GM19455 (cell line): ENCODE results near the gene RAB33B.

ENCODE experiments used
- ATAC-seq: cut with Tn5 transposase; IDR thresholded peaks from one replicate; pipeline ENCODE4 v1.9.1; 2021; ENCODE audit not compliant: unreplicated experiment

The RAB33B gene

DNA sequence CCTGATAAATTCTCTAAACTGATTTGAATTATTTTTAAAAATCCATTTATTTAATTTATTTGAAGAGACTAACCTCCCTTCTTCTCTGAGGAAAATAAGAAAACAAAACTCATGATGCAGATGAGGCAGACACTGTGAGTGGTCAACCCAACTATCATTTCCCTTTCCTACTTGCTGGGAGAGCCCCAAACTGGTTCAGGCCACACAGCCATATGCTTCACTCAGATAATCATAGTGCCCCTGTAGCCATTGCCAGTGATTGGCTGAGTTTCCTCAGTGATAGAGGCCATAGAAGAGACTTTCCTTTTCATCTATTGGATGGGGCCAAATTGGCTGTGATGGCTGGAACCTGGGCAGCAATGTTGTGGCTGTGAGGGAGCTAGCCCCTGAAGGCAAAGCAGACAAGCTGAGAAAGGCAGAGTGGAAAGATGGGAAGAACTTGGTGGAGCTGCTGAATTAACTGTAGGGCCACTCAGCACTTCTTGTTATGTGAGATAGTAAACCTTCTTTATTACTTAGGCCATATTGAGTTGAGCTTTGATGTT, 49.8 kb downstream of the RAB33B start:
- ATAC-seq, result no peak

DNA sequence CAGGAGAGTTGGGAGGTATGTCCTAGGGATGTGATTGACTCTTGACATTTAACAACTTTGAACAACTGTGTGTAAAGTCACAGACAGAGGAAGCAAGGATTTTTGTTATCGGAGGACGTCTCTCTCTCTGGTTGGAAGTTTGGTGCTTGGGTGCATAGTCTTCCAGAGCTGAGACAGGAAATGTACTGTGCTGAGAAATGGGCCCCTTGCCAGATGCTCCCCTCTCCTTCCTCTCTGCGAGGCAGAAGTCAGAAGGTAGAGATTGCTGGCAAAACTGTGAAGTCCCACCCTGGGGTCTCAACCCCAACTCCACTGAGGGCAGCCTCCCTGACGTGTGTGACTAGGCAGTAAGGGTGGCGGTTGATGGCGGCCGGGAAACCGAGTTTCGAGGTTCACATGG, 52.9 kb downstream of the RAB33B start:
- ATAC-seq, result no peak

DNA sequence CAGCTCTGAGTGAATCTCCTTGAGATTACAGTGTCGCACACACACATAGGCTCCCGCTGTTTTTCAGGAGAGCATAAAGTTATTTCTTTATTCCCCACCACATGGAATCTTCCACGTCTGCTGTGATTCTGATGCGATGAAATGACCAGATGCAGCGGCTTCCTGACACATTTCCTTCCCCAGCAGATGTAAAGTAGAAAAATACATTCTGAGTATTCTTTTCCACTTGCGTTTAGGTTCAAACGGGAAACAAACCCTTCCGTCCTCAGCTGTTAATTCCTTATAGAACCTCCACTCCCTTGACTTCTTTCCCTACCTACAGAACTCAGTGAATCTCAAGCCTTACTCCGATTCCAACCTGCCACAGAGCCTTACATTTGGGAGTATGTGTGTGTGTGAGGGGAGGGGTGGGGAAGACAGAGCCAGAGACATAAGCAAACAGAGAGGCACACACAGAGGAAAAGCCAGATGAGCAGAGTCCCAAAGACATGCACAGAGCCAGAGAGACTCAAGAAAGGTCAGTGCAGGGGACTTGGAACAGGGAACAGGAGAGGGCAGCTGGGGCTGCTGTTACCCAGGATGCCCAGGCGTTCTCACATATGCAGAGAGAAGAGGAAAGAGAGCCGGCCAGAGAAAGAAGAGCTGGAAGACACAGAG, 54.8 kb downstream of the RAB33B start:
- ATAC-seq, result no peak

DNA sequence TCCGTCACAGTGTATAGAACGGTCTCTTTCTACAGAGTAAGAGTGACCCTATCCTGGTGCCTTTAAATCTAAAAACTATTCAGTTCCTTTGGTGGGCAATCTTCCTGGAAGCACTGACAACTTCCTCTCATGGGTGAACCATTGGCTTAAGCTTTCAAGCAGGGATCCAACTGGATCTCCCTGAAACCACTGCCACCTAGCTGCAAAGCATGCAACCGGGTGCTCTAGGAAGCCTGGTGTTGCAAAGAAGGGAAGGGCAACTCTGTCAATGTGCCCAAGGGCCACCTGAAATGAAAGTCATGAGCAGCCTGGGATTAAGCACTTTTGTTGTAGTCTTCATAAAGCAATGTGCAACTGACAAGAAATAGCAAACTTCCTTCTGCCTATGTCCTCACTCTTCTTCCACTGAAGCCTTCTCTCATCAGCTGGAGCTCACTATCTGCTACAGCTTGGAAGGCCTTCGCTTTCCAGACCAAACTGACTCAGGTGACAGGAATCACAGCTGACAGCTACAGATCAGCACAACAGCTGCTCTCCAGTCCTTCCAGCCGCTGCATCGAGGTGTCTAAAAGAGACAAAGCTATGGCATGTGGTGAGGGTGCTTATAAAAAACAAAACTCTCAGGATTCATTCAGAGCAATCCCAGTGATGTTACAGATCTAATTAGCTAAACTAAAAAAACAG, 55.9 kb downstream of the RAB33B start:
- ATAC-seq, result no peak

DNA sequence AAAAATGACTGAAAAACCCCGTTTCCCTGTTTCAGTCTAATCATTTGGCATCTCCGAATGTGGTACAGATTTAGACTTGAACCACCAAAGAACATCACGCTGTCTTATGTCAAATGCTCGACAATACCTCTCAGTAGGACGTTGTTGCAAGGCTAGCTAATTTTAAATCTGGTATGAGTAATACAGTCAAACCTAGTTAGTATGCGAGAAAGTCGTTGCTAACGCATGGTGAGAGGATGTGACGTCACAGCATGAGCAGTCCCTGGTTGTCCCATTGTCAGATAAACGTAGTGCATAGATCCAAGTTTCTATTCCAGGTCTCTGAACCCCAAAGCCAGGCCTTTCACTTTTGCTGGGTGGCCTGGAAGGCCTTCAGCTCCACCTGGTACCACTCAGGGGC, 57.4 kb downstream of the RAB33B start:
- ATAC-seq, result no peak

DNA sequence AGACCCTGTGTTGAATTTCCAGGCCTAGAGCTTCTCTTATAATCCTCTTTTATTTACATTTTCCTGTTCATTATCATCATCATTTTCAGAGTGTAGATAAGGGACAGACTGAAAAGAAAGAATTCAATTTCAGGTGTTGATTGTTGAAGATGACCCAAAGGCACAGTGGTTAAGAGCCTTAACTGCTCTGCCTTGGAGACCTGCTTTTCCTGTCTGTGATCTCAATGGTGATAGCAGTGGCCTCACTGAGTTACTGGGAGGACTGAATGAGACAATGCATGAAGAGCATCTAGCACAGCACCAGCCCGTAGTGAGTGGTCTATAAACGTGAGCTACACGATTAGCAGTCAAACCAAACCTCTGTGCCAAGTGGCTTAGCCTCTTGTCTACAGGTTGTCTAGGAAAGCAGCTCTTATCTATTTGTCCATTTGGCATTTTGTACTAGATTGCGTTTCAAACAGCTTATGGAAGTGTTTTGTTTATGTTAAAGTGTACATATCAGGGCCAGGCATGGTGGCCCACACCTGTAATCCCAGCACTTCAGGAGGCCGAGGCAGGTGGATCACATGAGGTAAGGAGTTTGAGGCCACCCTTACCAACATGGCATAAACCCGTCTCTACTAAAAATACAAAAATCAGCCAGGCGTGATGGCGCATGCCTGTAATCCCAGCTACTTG, 60.6 kb downstream of the RAB33B start:
- no peak for ATAC-seq

DNA sequence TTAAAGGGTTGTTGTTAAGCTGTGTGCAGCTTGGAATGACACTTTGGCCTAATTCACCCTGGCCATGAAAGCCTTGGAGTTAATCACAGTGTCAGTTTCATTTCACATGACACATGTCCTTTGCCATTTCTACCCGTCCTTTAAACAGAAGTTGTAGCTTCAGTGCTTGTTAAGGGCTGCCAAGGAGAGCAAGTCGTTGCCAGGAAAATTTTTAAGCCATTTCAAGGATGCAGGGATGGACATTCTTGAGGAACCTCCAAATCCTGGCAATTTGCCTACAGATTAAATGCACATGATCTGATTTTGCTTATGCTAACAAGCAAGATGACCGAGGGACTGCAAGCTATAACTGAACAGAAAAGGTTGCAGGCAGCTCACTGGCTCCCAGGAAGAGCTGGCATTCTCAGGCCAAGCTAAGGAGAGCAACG, 61.6 kb downstream of the RAB33B start:
- ATAC-seq, result no peak

DNA sequence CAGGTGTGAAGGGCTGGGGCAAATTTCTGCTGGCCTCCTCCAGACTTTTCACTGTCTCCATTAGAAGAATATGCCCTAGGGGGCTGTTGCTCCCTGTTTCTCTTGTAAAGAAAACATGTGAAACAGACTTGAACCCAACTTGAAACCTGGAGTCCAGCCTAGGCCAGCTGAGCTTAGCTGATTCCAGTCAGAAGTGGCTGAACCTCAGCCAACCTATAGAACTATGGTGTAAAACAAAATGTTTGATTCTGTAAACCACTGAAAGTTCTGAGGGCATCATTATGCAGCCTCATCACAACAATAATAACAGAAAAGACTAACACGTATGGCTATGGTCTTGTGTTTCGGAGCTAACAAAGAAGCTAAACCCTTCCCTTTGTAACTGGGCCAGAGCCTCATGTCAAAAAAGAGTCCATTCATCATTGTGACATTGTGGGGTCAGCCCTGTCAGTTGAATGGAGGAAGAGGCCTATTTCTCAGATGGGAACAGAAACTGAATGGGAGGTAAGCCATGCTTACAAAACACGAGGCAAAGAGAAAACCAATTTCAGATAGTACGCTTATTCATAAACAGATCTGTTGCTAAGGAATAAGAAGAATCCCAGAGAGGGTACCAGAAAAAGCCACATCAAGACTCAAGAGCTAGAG, 68.0 kb downstream of the RAB33B start:
- ATAC-seq, result no peak

DNA sequence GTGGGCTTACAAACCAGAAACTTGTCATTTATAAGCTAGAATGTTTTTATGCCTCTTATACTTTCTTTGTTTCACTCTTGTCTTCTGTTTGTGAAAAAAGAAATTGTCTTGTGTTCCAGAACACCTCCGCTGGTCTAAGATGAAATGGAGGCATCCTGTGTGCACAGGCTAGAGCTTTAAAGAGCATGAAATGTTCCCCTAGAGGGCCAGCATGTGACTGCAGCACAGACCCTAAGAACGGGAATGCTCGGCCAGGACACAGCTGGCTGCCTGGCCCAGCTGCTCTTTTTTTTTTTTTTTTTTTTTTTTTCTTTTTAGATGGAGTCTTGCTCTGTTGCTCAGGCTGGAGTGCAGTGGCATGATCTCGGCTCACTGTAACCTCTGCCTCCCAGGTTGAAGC, 68.5 kb downstream of the RAB33B start:
- ATAC-seq, result no peak

DNA sequence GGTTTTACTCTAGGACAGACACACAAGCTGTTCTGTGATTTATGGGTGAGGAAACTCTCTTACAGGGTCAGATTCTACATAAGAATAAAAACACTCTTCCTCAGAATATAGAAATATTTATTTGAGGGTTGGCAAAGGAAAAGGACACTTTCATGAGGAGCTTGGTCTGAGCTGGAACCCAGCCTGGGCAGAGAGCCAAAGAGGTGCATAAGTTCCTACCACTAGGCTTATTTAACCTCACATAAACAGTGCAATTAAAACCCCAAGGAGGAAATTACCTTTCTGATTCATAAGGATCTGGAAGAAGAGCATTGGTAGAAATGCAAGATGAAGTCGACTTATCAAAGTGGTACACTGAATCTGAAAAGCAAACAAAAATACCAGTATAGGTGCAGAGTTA, 69.2 kb downstream of the RAB33B start:
- no peak for ATAC-seq

DNA sequence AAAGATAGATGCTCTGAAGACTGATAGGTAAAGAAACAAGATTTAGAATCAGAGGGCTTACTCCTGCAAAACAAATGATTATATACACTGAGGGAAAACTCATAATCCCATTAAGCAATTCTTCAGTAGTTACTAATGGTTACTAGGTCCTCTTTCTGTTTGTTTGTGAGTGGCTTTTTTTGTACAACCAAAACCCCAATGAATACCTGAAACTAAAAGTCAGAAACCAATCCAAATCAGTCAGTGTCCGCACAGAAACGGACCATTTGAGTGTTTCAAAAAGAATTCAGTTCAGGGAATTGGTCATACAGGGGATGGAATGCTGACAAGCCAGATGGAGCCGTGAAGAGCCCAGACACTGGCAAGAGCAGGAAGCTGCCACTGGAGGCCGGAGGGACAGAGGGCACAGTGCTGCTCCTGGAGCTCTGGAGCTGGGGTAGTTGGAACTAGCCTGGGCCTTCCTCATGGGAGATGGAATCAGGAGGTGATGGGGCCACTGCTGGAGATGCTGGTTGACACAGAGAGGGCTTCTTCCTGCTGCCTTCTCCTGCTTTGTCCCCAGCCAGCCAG, 70.2 kb downstream of the RAB33B start:
- no peak for ATAC-seq

DNA sequence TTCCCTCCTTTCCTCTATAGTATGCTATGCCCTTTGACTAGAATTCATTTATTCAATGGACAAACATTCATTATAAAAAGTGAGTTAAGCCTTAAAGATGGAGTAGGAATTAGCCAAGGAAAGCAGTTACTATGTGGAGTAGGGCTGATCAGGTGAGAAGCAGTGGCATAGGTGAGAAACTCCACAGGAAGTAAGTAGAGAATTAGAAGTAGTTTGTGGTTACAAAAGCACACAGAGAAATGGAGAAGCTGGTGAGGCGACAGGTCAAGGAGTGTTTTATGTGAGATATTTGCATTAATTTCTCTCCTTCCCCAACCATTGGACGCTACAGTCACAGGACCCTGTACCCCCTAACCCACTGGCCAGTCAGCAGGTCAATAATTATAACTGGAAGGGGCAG, 71.5 kb downstream of the RAB33B start:
- no peak for ATAC-seq
